Heart left ventricle (tissue), 13 donors: Measurements from ENCODE around the gene HOXB13.

Experiments used
- CTCF ChIP-seq, 12 donors: fragments of 200-600 bp; sonication (generic) in 4 of 12; IDR thresholded peaks; one replicate each; pipeline versions ENCODE4 v1.5.0 to v1.8.0; 2018 to 2022; ENCODE audit warnings: antibody characterized with exemption in 12 of 12, mild to moderate bottlenecking in 5 of 12
- POLR2A ChIP-seq, 2 donors: fragments of 450-650 bp; IDR thresholded peaks; one replicate each; pipeline ENCODE4 v1.6.1; 2017; ENCODE audit warnings: antibody characterized with exemption in 2 of 2, mild to moderate bottlenecking in 2 of 2, moderate library complexity in 2 of 2
- donor health status: ischemic (EF 13 %, LVEDD 7.1; RV severe dilation, severe dysfunction).
- donor health status: DM: no; HTN: yes; CAD: no.
- donor health status: DM: no; HTN: no; CAD: no.
- donor health status: ischemic (EF 25% LVEDD 6.9; RV normal size, moderate dysfunction).
- donor health status: ischemic (EF 25% LVEDD 5.7; RV mildly dilated, moderate dysfunction).
- donor health status: ischemic (EF 35%, LVEDD 5.7; RV mildly dilated, moderate dysfunction).
- donor health status: nonischemic (EF 11% LVEDD 7.7; RV severe dilation, severe dysfunction).
- donor health status: DM: yes; HTN: yes; CAD: no.
- donor health status: PGD.
- donor health status: ischemic (EF 29% LVEDD 5.4; RV normal size, mild dysfunction).
- donor health status: nonischemic (EF 23%, LVEDD 6.1; RV moderate dilation, normal function).

- TF ChIP-seq CTCF (IDR thresholded peaks at IDR 0.05) = no peak
- TF ChIP-seq POLR2A (IDR thresholded peaks at IDR 0.05) = no peak
Measured at GRCh38 chr17:48732688-48733629, 4.4 kb upstream of the HOXB13 start.
